ENCODE results near the gene INTS11. TPM values are rescaled to one million over a fixed set of nuclear protein-coding genes. Genes with fewer than 3 reads are reported as not detected.

The INTS11 gene
- total and polyA plus RNA-seq, 2 of the 13 experiments (the other 11 are each of a cell fraction or from before 2014, with no cell fraction given): 52.8 to 94.8 TPM

- TF ChIP-seq, protein P1, sequence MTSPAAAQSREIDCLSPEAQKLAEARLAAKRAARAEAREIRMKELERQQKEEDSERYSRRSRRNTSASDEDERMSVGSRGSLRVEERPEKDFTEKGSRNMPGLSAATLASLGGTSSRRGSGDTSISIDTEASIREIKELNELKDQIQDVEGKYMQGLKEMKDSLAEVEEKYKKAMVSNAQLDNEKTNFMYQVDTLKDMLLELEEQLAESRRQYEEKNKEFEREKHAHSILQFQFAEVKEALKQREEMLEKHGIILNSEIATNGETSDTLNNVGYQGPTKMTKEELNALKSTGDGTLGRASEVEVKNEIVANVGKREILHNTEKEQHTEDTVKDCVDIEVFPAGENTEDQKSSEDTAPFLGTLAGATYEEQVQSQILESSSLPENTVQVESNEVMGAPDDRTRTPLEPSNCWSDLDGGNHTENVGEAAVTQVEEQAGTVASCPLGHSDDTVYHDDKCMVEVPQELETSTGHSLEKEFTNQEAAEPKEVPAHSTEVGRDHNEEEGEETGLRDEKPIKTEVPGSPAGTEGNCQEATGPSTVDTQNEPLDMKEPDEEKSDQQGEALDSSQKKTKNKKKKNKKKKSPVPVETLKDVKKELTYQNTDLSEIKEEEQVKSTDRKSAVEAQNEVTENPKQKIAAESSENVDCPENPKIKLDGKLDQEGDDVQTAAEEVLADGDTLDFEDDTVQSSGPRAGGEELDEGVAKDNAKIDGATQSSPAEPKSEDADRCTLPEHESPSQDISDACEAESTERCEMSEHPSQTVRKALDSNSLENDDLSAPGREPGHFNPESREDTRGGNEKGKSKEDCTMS (CRISPR knock-in tag; conservative IDR thresholded peaks at IDR 0.05): no peak
- TF ChIP-seq EED (CRISPR knock-in tag; IDR thresholded peaks at IDR 0.05) (no peak; the same call in 1 of the 2 replicates), SMAD1 (CRISPR knock-in tag; IDR thresholded peaks at IDR 0.05; ENCODE audit: borderline replicate concordance, low read depth) (0 out of 2 replicates have a peak, but pooled peaks have one; percentile 28), ZMAT3 (CRISPR knock-in tag; conservative IDR thresholded peaks at IDR 0.05) (no peak), ZNF318 (CRISPR knock-in tag; IDR thresholded peaks at IDR 0.05) (no peak), CBX2 (IDR thresholded peaks at IDR 0.05; ENCODE audit: low read depth, low read length) (no peak), CBX2 (CRISPR knock-in tag; IDR thresholded peaks at IDR 0.05; ENCODE audit: low read depth) (no peak), ZBTB42 (CRISPR knock-in tag; IDR thresholded peaks at IDR 0.05) (0 out of 2 replicates have a peak, but pooled peaks have one; percentile 33), NR1H2 (CRISPR knock-in tag; IDR thresholded peaks at IDR 0.05; ENCODE audit: borderline replicate concordance, low read depth) (no peak), SP4 (CRISPR knock-in tag; IDR thresholded peaks at IDR 0.05) (no peak), FOXJ3 (CRISPR knock-in tag; IDR thresholded peaks at IDR 0.05; ENCODE audit: borderline replicate concordance) (no peak), ZNF605 (CRISPR knock-in tag; IDR thresholded peaks at IDR 0.05) (no peak), PHF21A (CRISPR knock-in tag; IDR thresholded peaks at IDR 0.05) (no peak)
- TF ChIP-seq, protein P2, sequence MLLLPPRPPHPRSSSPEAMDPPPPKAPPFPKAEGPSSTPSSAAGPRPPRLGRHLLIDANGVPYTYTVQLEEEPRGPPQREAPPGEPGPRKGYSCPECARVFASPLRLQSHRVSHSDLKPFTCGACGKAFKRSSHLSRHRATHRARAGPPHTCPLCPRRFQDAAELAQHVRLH (CRISPR knock-in tag; IDR thresholded peaks at IDR 0.05; ENCODE audit: borderline replicate concordance, low read depth): no peak
- TF ChIP-seq, protein P3, sequence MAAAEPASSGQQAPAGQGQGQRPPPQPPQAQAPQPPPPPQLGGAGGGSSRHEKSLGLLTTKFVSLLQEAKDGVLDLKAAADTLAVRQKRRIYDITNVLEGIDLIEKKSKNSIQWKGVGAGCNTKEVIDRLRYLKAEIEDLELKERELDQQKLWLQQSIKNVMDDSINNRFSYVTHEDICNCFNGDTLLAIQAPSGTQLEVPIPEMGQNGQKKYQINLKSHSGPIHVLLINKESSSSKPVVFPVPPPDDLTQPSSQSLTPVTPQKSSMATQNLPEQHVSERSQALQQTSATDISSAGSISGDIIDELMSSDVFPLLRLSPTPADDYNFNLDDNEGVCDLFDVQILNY (CRISPR knock-in tag; conservative IDR thresholded peaks at IDR 0.05): no peak
These were observed 17.1 kb downstream of the INTS11 start (continued) for GRCh38 chr1:1307261-1307922.
